Right ventricle myocardium inferior (tissue), 1 donor: ENCODE data around the gene MEPE. TPM values are rescaled to one million over a fixed set of nuclear protein-coding genes. Genes with fewer than 3 reads are reported as not detected.
"Not testable (repeated sequence)": the region's sequence is repeated elsewhere in the genome, so short reads cannot be mapped to it uniquely, and the experiment has no call there.

Experiments used
- ATAC-seq: fragments of 200-7000 bp; cut with Tn5 transposase; one replicate; pipeline ENCODE4 v1.9.1; 2020; ENCODE audit warnings: mild to moderate bottlenecking, moderate library complexity
- DNase-seq: peaks from one replicate; pipeline ENCODE4 v3.0.0; 2021; ENCODE audit errors: missing footprints
- intact Hi-C: fragments of 100-400 bp; cut with DNase I; formaldehyde crosslinking; loops from one replicate; pipeline ENCODE4 v1.11.0; 2022
- total RNA-seq: library from RNA; stranded (reverse); fragmentation: NEBNext Ultra II Directional; extraction: Animal tissue kit (Norgen Biotek cat#: 25700); gene quantifications from one replicate; pipeline ENCODE4 v1.2.1, GENCODE V29; 2021
- donor health status: DM: no; HTN: yes; CAD: no; lungs with severe emphysema.

MEPE gene
- total RNA-seq, 1 donor from 2014 or later, result not detected

DNA sequence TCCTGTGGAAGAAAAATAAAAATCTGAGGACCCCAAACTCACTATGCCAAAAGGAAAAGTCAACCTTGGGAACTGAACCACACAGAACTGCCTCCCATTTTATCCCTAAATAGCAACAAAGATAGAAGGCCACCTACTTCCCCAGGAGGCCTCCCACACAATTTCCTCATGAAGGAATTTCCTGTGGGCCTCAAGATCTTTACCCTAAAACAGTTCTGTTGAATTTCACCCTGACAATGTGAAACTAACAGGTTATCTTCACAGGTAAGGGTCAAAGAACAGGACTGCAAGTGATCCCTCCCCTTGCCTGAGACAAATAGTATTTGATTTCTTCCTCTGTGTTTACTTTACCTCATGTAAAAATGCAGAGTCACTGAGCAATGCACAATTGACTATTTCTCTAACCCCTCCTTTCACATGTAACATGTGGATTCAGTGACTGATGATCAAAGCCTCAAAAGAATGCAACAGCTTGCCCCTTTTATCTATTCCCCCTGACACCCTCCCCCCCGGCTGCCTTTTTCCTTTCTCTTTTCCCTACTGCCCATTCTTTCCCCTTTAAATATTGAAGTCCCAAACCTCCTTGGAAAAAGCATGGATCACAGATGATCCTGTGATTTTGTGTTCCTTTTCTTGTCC, 33.3 kb downstream of the MEPE start:
- no peak for ATAC-seq
- no peak for DNase-seq
- intact Hi-C loops, result no loop called here

DNA sequence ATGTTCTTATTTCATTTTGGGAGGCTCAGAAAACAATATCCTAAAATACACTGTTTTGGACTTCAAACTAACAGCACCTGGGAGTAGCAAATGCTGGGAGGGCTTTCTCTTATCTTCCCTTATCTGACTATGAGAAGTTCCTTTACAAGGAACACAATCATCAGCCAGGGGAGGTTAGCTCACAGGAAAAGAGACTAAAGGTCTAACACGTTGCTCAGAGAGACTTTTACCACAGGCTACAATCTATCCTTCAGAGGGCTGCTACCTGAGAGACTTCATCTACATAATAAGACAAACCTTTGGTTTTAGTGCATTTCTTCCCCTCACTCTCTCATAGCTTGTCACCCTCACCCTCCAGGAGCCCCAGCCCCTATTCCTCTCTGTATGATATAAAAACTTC, 35.8 kb downstream of the MEPE start:
- intact Hi-C loops, result no loop called here
- ATAC-seq, result no peak
- no peak for DNase-seq

DNA sequence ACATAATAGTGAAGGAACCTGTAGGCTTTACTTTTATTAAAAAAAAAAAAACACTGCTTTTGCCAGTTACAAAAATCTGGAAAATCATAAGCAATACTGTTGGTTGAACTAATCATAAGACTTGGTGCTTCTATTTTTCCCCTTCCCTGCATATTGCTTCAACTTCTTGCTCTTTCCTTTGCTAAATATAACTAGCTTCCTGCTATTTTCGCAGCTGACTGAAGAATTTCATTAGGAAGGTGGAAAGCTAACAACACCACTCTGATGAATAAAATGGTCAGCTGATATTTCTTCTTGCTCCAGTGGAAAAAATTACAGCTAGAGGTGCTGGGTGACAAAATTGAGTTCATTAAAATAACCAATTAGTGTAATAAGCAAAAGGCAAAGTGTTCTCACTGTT, 39.3 kb downstream of the MEPE start:
- ATAC-seq (no peak), DNase-seq (no peak)
- intact Hi-C loops, result no loop called here

DNA sequence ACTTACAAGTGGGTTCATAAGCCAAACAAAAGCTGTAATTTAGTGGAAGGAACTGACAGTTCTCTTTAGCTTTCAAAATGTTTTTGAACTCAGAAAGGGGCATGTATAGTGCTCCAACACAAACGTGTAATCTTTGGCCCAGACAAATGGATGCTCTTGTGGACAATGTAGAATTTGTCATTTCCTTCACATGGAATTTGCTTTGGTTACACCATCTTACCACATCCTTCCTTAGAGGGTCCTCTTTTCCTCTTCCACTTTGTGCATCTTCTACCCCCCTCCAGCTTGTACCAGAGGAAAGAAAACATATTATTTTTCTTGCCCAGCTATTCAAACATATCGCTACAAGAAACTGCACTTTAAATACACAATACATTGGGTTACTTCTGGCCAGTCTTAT, 42.4 kb downstream of the MEPE start:
- DNase-seq (no peak), ATAC-seq (no peak)
- intact Hi-C loops, result no loop called here

DNA sequence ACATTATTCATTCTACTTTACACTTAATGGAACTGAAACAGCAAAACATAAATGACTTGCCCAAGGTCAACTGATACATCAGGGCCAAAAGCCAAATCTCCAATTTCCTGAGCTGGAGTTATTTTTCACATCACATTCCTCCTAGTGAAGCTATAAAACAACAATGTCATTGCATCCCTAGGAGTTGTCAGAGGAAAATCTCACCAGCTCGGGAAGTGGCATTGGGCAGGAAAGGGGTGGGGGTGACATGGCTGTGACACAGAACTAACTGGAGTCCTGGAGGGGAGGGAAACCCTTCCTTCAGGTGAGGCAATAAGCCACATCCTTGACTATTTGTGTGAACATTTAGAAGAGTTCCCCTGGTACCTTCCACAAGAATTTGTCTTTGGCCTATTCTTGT, 47.3 kb downstream of the MEPE start:
- intact Hi-C loops, result no loop called here
- DNase-seq (no peak), ATAC-seq (no peak)

DNA sequence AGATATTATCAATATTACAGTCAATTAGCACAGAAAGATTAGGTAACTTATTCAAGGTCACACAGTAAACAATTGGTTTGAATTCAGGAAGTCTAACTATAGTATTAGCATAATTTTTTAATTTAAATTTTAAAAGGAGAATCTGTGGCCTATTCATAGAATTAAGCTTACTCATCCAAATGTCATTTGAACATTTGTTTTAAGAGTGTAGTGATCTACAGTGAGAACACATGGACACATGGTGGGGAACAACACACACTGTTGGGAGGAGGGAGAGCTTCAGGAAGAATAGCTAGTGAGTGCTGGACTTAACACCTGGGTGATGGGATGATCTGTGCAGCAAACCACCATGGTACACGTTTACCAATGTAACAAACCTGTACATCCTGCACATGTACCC, 48.3 kb downstream of the MEPE start:
- intact Hi-C loops, result no loop called here
- ATAC-seq, result no peak
- DNase-seq, result no peak

DNA sequence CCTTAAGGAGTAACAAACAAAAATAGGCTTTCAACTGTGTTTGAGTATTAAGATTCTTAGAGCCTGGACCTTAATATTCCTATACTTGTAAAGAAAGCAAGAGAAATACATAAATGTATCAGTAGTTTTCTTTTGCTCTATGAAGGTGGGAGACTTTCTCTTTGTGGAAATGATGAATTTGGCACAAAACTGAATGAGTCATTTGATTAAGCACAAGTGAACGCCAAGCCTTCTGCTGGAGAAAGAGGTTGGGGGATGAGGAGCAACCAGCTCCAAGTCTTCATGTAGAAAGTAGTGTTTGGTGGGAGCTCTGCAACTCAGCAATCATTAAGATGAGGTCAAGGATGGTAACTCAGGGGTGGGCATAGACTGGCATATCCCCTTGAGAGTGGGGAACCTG, 49.6 kb downstream of the MEPE start:
- ATAC-seq, result no peak
- no peak for DNase-seq
- intact Hi-C loops, result no loop called here

DNA sequence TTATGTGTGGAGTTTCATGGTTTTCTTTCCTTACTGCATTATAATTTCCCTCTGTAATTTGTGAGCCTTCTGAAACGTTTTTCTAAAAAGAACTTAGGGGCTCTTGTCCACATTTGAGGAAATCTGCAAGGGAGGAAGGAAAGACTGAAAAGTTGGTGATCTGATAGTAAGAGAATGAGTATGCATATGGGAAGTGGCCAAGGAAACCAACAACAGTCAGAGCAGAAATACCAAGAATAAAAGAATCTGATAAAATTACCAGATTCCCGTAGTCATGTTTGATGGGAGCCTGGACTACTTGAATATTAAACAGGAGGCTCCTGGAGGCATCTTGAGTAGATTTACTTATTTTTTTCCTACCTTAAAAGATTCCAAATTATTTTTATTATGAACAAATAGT, 50.1 kb downstream of the MEPE start:
- DNase-seq (no peak), ATAC-seq (no peak)
- intact Hi-C loops, result no loop called here

DNA sequence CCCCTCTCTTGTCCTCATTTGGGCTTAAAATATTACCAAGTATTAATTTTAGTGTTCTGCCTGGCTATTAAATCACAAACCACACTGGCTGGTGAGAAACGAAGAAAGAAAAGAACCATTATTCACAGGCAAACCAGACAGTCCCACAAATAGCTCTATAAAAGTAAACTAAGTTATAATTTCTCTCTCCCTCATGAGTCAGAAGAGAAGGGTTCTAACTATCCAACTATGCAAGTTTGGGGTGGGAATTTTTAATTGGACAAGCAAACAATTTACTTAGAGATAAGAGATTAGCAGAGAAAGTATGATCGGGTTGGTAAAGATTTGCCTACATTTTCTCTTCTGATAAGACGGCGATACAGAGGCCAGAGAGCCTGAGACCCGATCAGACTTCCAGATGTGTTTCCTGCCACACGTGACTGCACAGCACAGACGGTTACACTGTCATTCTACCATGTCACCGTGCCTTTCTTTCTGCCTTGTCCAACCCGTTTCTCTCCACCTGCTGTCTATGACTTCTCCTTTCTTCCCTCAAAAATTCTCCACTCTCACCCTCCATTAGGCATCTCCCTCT, 52.3 kb downstream of the MEPE start:
- intact Hi-C loops, result no loop called here
- DNase-seq, result no peak
- ATAC-seq, result no peak

DNA sequence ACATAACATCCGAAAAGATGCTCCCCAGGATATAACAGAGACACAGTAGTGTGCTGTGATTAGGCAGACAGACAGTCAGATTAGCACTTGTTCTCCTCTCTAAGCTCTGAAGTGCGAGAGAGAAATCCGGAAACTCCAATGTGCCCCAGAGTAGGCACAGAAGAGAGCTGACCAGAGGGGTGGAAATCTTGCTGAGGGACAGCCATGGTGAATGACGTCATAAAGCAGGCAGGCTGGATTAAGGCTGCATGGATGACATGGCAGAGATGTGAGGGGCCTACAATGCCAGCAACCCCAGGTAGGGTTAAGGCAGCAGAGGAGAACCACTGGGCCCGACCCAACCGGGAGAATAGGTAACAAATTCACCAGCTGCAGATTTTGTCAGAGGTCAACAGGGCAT, 53.3 kb downstream of the MEPE start:
- ATAC-seq, result no peak
- intact Hi-C loops, result no loop called here
- no peak for DNase-seq

DNA sequence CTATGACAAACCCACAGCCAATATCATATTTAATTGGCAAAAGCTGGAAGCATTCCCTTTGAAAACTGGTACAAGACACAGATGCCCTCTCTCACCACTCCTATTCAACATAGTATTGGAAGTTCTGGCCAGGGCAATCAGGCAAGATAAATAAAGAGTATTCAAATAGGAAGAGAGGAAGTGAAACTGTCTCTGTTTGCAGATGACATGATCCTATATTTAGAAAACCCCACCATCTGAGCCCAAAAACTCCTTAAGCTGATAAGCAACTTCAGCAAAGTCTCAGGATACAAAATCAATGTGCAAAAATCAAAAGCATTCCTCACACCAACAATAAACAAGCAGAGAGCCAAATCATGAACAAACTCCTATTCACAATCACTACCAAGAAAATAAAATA, 58.0 kb downstream of the MEPE start:
- DNase-seq, ATAC-seq, intact Hi-C loops: not testable (repeated sequence)

DNA sequence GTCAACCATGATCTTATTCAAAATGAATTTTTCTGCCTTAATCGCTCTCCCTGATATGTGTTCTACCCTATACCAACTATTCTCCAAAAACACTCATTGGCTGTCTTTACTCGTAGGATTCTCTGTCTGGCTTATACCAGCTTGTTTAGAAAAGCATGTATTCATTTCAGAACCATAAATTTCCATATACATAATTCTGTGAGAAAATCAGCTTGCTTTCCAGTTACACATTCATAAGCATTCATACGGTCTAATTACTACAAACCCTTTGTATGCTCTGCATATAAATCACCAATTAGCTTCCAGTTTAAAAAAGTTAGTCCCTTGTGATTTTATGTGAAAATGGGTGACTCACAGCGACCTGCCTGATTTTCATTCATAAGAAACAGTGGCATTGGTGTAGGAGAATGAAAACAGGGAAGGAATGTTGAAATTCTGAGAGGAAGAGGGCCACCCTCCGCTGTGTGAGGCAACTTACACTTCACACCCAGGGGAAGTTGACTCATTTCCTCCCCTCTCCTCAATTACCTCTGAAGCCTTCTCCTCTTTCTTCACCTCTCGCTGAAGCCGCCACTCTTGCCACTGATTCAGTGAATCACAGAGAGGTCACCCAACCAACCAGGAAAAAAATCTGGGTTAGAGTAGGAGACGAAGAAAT, 63.3 kb downstream of the MEPE start:
- ATAC-seq (peak; percentile 60), DNase-seq (no peak)
- intact Hi-C loops, result no loop called here

Other genes with a start within 250 kb of the MEPE start
- gene DSPP, start 224.4 kb upstream of the MEPE start, total RNA-seq, result not detected
- not detected for gene DMP1, start 182.7 kb upstream of the MEPE start, total RNA-seq
- gene IBSP, start 33.4 kb upstream of the MEPE start, total RNA-seq, result not detected
- 5.0 TPM for gene SPP1, start 142.7 kb downstream of the MEPE start, total RNA-seq
- gene PKD2, start 174.7 kb downstream of the MEPE start, total RNA-seq, result 12.3 TPM